Fibroblast of pulmonary artery (primary cell): Measurements from ENCODE around the gene HMCN1.

Experiments
- DNase-seq: peaks from one replicate; pipeline ENCODE4 v3.0.0-alpha.2; 2010; ENCODE audit warnings: low read depth
- H3K4me3 ChIP-seq: replicated peaks from 2 replicates; pipeline ENCODE4 v1.5.1; 2011; ENCODE audit warnings: low read depth, mild to moderate bottlenecking, control low read depth, low read length, moderate library complexity
- TF ChIP-seq, protein P1 (sequence below): IDR thresholded peaks from 2 replicates; pipeline ENCODE4 v1.5.1; 2011; ENCODE audit warnings: mild to moderate bottlenecking, control low read depth, low read length, inconsistent platforms; ENCODE audit errors: missing control alignments

HMCN1 gene

DNA sequence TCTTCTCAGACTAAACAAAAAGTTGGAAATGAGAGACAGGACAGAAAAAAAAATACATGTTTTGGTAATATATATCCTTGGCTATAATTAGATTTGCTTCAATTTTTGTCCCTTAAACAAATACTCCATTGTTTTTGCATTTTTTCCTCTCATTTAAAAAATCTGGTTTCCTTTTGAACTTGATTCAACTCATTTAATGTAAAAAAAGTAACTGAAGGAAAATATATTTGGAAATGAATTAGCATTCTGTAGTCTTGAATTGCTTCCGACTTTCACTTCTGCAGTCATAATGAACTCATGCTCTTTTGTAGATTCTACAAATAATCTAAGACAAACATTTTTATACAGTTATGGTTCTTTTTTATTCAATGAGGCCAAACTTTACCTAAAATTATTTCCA, 309.1 kb downstream of the HMCN1 start:
- H3K4me3 ChIP-seq, result no peak overlapping the region
- no peak for DNase-seq
- TF ChIP-seq, protein P1, sequence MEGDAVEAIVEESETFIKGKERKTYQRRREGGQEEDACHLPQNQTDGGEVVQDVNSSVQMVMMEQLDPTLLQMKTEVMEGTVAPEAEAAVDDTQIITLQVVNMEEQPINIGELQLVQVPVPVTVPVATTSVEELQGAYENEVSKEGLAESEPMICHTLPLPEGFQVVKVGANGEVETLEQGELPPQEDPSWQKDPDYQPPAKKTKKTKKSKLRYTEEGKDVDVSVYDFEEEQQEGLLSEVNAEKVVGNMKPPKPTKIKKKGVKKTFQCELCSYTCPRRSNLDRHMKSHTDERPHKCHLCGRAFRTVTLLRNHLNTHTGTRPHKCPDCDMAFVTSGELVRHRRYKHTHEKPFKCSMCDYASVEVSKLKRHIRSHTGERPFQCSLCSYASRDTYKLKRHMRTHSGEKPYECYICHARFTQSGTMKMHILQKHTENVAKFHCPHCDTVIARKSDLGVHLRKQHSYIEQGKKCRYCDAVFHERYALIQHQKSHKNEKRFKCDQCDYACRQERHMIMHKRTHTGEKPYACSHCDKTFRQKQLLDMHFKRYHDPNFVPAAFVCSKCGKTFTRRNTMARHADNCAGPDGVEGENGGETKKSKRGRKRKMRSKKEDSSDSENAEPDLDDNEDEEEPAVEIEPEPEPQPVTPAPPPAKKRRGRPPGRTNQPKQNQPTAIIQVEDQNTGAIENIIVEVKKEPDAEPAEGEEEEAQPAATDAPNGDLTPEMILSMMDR, result no peak

DNA sequence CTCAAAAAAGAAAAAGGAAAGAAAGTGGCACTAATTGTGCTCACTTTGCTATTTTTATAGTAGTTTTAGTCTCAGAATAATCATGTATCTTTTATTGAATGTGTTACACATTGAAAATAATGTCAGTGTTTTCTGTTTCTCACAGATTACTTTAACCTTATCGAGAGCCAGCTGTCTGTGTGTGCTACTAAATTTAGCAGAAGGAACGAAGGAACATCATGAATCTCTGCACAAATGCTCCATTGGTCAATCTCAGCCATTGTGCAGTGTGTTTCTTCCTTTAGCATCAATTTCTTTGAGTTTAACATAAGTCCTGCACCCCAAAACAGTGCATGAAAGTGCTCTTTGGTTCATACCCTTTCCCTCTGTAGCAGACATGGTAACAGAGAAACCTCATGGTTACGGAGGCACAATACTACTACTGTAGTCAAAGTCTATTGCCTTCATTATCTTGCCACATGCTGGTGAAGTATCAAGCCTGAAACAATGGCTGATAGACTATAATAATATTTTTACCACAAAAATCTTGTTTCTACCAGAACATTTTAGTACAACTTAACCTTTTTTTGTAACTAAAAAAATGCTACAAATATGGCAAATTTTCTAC, 310.0 kb downstream of the HMCN1 start:
- no peak overlapping the region for H3K4me3 ChIP-seq
- TF ChIP-seq, protein P1, result no peak

DNA sequence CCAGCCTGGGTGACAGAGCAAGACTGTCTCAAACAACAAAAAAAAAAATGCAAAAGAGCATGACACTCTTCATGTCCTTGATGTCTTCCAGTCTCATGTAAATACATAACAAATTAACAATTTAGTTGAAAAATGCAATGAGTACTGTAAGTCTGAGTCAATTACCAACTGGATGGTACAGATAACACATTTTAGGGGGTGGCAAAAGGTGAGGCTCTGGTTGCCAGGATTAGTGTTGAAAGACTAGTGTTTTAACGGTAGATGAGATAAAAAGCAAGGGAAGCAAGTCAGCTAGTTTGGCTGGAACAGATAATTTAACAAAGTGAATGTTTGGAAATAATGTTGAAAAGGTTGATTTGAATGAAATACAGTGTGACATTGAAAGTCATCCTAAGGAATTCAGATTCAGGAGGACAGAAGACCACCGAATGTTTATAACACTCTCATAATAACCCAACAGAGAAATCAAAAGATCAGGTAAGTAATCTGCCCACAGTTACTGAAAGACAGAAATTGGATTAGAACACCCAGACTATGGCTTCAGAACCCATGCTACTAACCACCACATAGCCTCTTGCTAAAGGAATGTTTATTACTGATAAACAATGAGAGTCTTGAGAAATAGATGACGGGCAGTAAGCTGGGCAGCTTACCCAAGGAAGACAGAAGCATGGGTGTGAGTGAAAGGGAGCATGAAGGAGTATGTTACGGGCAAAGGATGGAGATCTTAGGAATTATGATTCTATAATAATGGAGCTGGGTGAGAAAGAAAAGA, 312.4 kb downstream of the HMCN1 start:
- TF ChIP-seq, protein P1, result no peak
- no peak for DNase-seq
- H3K4me3 ChIP-seq, result no peak overlapping the region

More for the DNA sequence above, 310.0 kb downstream of the HMCN1 start:
- DNase-seq, result no peak

DNA sequence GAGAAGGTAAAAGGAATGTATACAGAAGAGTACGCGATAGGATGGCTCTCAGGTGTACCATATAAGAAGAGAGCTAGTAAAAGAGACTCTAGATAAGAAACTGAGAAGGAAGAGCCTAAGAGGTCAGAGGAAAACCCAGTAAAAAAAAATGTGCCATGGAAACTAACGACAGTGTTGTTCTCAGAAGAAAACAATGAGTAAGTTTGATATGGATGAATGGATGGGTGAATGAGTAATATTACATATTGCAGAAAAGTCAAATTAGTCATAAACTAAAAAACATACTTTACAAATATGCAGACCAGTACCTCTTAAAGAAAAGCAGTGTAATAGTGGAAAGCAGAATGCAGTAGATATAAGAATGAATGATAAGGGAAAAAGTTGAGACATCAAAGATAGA, 316.2 kb downstream of the HMCN1 start:
- TF ChIP-seq, protein P1, result no peak
- peak; percentile 69 for DNase-seq
- H3K4me3 ChIP-seq, result no peak overlapping the region

DNA sequence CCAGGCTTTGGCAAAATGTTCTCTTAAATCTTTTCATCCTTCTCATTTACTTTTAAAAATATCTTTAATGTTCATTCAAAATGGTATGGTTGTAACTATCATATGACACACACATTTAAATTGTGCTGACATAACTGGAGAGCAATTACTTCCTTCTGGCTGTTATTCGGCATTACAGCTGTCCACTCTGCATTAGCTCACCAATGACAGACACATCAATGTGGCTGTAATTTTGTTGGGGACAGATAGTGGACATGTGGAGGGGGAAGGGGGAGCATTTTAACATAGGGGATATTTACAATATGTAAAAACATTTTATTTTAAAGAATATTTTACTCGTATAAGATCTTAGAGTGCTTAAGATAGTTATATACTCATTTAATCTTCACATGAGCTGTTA, 319.8 kb downstream of the HMCN1 start:
- DNase-seq, result no peak
- no peak overlapping the region for H3K4me3 ChIP-seq
- TF ChIP-seq, protein P1, result no peak

DNA sequence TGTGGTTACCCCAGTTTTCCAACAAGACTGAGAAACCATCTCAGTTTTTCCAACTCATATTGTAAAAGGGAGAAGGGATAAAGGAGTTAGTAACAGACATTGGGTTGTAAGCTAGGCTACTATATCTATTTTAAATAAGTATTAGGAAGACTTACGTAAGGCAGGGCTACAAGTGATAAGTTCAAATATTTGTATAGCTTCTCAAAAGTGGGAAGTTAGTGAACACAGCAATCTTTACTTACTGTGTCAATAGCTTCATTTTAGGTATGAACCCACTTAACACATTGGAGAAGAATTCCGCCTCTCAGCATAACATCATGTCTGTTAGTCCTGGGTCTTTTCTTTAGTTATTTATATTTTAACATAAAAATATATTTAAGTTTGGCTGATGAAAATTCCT, 320.7 kb downstream of the HMCN1 start:
- DNase-seq, result no peak
- no peak overlapping the region for H3K4me3 ChIP-seq
- TF ChIP-seq, protein P1, result no peak
